Inferior parietal cortex (tissue), 1 donor: ENCODE data around the gene VAV2.

ENCODE experiments used
- DNase-seq: peaks from one replicate; pipeline ENCODE4 v3.0.0-alpha.2; 2016; ENCODE audit errors: extremely low spot score

The VAV2 gene

GRCh38 chr9:133853331-133853730, 138.8 kb downstream of the VAV2 start:
- no peak for DNase-seq

GRCh38 chr9:133852431-133852830, 139.7 kb downstream of the VAV2 start:
- DNase-seq: no peak

- DNase-seq: no peak
Observed at GRCh38 chr9:133851693-133852092, 140.4 kb downstream of the VAV2 start.

- DNase-seq: no peak
Observed at GRCh38 chr9:133850937-133851336, 141.2 kb downstream of the VAV2 start.

- no peak for DNase-seq
Observed at GRCh38 chr9:133850161-133850560, 142.0 kb downstream of the VAV2 start.

- no peak for DNase-seq
Observed at GRCh38 chr9:133849110-133849670, 142.9 kb downstream of the VAV2 start.

GRCh38 chr9:133848471-133849109, 143.5 kb downstream of the VAV2 start:
- DNase-seq: no peak

- no peak for DNase-seq
Observed at GRCh38 chr9:133846483-133847090, 145.5 kb downstream of the VAV2 start.

- no peak for DNase-seq
Observed at GRCh38 chr9:133845440-133845839, 146.7 kb downstream of the VAV2 start.

GRCh38 chr9:133844881-133845410, 147.2 kb downstream of the VAV2 start:
- no peak for DNase-seq

- no peak for DNase-seq
Observed at GRCh38 chr9:133844398-133844784, 147.7 kb downstream of the VAV2 start.

GRCh38 chr9:133843751-133844397, 148.2 kb downstream of the VAV2 start:
- DNase-seq: no peak

GRCh38 chr9:133843250-133843649, 148.9 kb downstream of the VAV2 start:
- no peak for DNase-seq

GRCh38 chr9:133842721-133843227, 149.3 kb downstream of the VAV2 start:
- DNase-seq: no peak

GRCh38 chr9:133842174-133842573, 149.9 kb downstream of the VAV2 start:
- no peak for DNase-seq

GRCh38 chr9:133841167-133841812, 150.8 kb downstream of the VAV2 start:
- DNase-seq: no peak

- DNase-seq: no peak
Observed at GRCh38 chr9:133839822-133840329, 152.2 kb downstream of the VAV2 start.

- no peak for DNase-seq
Observed at GRCh38 chr9:133838859-133839507, 153.1 kb downstream of the VAV2 start.

GRCh38 chr9:133837627-133838597, 154.2 kb downstream of the VAV2 start:
- DNase-seq: no peak

GRCh38 chr9:133836818-133837217, 155.3 kb downstream of the VAV2 start:
- no peak for DNase-seq
